Small intestine (tissue), 7 donors: Measurements from ENCODE around the gene KLHL29. TPM values are rescaled to one million over a fixed set of nuclear protein-coding genes. Genes with fewer than 3 reads are reported as not detected.

Experiments
- DNase-seq, 2 donors: peaks; one replicate each; pipeline versions ENCODE4 v3.0.0 to v3.0.0-alpha.2; 2013
- FAIRE-seq: peaks from 2 replicates; lab custom pipeline; 2012; peaks lifted over from hg19 to GRCh38; lab: Jason Lieb, UNC
- H3K27ac ChIP-seq, 3 donors: one replicate each; pipeline ENCODE4 v1.5.1; 2013; ENCODE audit warnings: low read length in 2 of 3, mild to moderate bottlenecking in 2 of 3, control low read depth in 1 of 3, inconsistent platforms in 1 of 3, low read depth in 1 of 3, moderate library complexity in 1 of 3
- H3K27me3 ChIP-seq, 3 donors: one replicate each; pipeline ENCODE4 v1.6.1; 2013; ENCODE audit warnings: low read length in 3 of 3, inconsistent platforms in 1 of 3; ENCODE audit not compliant: control insufficient read depth in 3 of 3, insufficient read depth in 3 of 3
- H3K36me3 ChIP-seq, 3 donors: one replicate each; pipeline ENCODE4 v1.6.1; 2013; ENCODE audit warnings: low read length in 3 of 3, inconsistent platforms in 1 of 3, low read depth in 1 of 3, mild to moderate bottlenecking in 1 of 3, moderate library complexity in 1 of 3; ENCODE audit not compliant: control insufficient read depth in 3 of 3, insufficient read depth in 2 of 3
- H3K4me1 ChIP-seq, 3 donors: one replicate each; pipeline ENCODE4 v1.6.1; 2013; ENCODE audit warnings: low read length in 2 of 3, inconsistent platforms in 1 of 3, low read depth in 1 of 3, mild to moderate bottlenecking in 1 of 3, moderate library complexity in 1 of 3; ENCODE audit not compliant: control insufficient read depth in 3 of 3, insufficient read depth in 2 of 3
- H3K4me3 ChIP-seq, 3 donors: one replicate each; pipeline ENCODE4 v1.5.1; 2013; ENCODE audit warnings: low read length in 3 of 3, control low read depth in 1 of 3, inconsistent platforms in 1 of 3, low read depth in 1 of 3, mild to moderate bottlenecking in 1 of 3, moderate library complexity in 1 of 3
- H3K9me3 ChIP-seq, 2 donors: one replicate each; pipeline ENCODE4 v1.6.1; 2013; ENCODE audit warnings: low read depth in 1 of 2, low read length in 1 of 2; ENCODE audit not compliant: control insufficient read depth in 2 of 2, insufficient read depth in 1 of 2
- whole genome bisulfite sequencing, 3 donors: extraction: QIAGEN DNeasy Blood & Tissue Kit; methylation state at CpG; one replicate each; pipeline ENCODE4 v1.1.7; 2013; 5-methylcytosine and 5-hydroxymethylcytosine counted together
- polyA plus RNA-seq, 4 donors: library from polyadenylated mRNA; stranded (reverse) in 3 of 4; unstranded in 1 of 4; fragments of 200-250 nt in 3 of 4; fragments of 120-200 nt in 1 of 4; gene quantifications; one replicate each; pipeline versions ENCODE4 v1.2.1 to v1.2.3, GENCODE V29; 2013
- donor health status: healthy with polysubstance abuse.
- donor health status: control.
- donor health status: control.
- donor health status: Bipolar disorder and iron deficiency.
- donor health status: healthy.

KLHL29 gene
- polyA plus RNA-seq, 4 donors: 0.22 to 2.7 (median 1.4) TPM

- Histone ChIP-seq H3K9me3 (no peaks in the 10 kb centered on the region), H3K4me1 (no peaks in the 10 kb centered on the region), H3K36me3 (peaks cover 0 to 4% (median 0%) of the 10 kb centered on the region in 3 donors), H3K27ac (no peak overlapping the region), H3K27me3 (no peaks in the 10 kb centered on the region), H3K4me3 (no peak overlapping the region)
- 79 to 86% (median 80%) methylated on average over 12 of the region's 12 CpGs for WGBS, 3 donors
- FAIRE-seq (no peak), DNase-seq (no peak)
Observed at GRCh38 chr2:23427976-23428375, 43.0 kb downstream of the KLHL29 start.

DNA sequence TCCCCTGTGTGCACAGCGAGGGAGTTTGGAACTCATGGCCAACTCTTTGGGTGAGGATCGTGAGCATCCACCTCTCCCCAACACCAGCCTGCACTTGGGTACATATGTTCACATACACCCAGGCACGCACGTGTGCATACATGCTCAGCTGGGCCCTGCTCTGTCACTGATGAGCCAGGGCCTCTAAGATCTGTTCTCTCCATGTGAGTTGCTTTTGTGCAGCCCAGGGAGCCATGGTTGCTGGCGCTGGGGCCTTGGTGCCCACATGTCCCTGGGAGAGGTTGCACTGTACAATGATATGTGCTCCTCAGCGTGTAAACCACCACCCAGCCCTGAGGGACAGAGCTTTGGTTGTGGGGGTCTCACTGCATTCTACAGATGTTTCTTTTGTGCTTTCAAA, 44.1 kb downstream of the KLHL29 start:
- 77 to 87% (median 86%) methylated on average over 6 of the region's 6 CpGs for WGBS, 3 donors
- Histone ChIP-seq H3K9me3 (no peaks in the 10 kb centered on the region), H3K27me3 (no peaks in the 10 kb centered on the region), H3K4me3 (no peak overlapping the region), H3K4me1 (no peaks in the 10 kb centered on the region), H3K27ac (no peak overlapping the region), H3K36me3 (peaks cover 0 to 4% (median 0%) of the 10 kb centered on the region in 3 donors)
- FAIRE-seq (no peak), DNase-seq (no peak)

DNA sequence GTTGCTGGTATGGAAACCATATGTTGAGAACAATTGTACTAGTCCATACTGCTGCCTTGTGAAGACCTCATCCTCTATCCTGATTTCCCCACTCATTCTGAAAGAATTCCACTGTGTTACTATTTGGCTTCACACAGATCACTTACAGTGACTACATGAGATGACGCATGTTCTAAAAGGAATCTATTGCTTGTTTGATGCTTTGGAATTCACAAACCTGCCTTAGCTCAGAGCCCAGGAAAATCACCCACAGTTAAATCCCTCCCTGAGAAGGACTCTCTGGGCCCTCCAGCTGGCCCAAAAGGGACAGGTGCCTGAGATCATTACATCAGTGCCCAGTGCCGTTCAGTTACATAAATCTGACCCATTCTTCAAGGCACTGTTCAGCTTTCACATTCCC, 45.3 kb downstream of the KLHL29 start:
- Histone ChIP-seq H3K27ac (no peak overlapping the region), H3K4me3 (no peak overlapping the region), H3K36me3 (peaks cover 0 to 4% (median 0%) of the 10 kb centered on the region in 3 donors), H3K9me3 (no peaks in the 10 kb centered on the region), H3K4me1 (peaks cover 0 to 4% (median 0%) of the 10 kb centered on the region in 3 donors), H3K27me3 (no peaks in the 10 kb centered on the region)
- WGBS, 3 donors: 75 to 87% (median 81%) methylated on average over 2 of the region's 2 CpGs
- FAIRE-seq (no peak), DNase-seq (no peak)

GRCh38 chr2:23432531-23432930, 47.6 kb downstream of the KLHL29 start:
- WGBS, 3 donors: 57 to 72% (median 69%) methylated on average over 3 of the region's 3 CpGs
- peaks cover 0 to 4% (median 0%) of the 10 kb centered on the region in 3 donors for H3K36me3 ChIP-seq
- H3K4me3 ChIP-seq: no peak overlapping the region
- no peaks in the 10 kb centered on the region for H3K9me3 ChIP-seq
- no peak overlapping the region for H3K27ac ChIP-seq
- FAIRE-seq (no peak), DNase-seq (no peak)
- peaks cover 0 to 5% (median 0%) of the 10 kb centered on the region in 3 donors for H3K4me1 ChIP-seq
- no peaks in the 10 kb centered on the region for H3K27me3 ChIP-seq

DNA sequence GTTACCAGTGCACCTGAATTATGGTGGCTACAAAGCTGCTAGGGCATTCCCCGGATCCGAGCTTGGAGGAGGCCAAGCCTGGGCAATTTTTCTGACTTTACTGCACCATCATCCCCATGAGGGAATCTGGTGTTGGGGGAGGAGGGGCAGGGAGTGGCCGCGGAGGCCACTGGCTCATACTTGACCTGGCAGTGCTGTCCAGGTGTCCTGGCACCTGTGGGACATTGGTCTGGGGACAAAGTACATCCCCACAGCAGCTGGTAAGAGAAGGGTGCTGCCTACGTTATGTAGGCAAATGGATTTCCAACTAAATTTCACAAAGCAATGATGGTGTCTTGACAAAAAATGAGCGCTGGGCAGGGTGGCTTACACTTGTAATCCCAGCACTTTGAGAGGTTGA, 48.3 kb downstream of the KLHL29 start:
- Histone ChIP-seq H3K36me3 (peaks cover 0 to 4% (median 0%) of the 10 kb centered on the region in 3 donors), H3K27me3 (no peaks in the 10 kb centered on the region), H3K4me3 (no peak overlapping the region), H3K9me3 (no peaks in the 10 kb centered on the region), H3K27ac (no peak overlapping the region), H3K4me1 (peaks cover 0 to 5% (median 0%) of the 10 kb centered on the region in 3 donors)
- 65 to 85% (median 81%) methylated on average over 6 of the region's 6 CpGs for WGBS, 3 donors
- FAIRE-seq: no peak
- no peak for DNase-seq

- H3K4me1 ChIP-seq: peaks cover 0 to 5% (median 0%) of the 10 kb centered on the region in 3 donors
- H3K27ac ChIP-seq: peak overlapping the region in 2 of 3 donors; percentile 48 to 63
- H3K36me3 ChIP-seq: no peaks in the 10 kb centered on the region
- H3K9me3 ChIP-seq: no peaks in the 10 kb centered on the region
- DNase-seq (peak in 1 of 2 donors; percentile 22), FAIRE-seq (no peak)
- WGBS, 3 donors: 57 to 62% (median 60%) methylated on average over 6 of the region's 6 CpGs
- H3K4me3 ChIP-seq: no peak overlapping the region
- H3K27me3 ChIP-seq: no peaks in the 10 kb centered on the region
Observed at GRCh38 chr2:23434721-23435121, 49.7 kb downstream of the KLHL29 start.

DNA sequence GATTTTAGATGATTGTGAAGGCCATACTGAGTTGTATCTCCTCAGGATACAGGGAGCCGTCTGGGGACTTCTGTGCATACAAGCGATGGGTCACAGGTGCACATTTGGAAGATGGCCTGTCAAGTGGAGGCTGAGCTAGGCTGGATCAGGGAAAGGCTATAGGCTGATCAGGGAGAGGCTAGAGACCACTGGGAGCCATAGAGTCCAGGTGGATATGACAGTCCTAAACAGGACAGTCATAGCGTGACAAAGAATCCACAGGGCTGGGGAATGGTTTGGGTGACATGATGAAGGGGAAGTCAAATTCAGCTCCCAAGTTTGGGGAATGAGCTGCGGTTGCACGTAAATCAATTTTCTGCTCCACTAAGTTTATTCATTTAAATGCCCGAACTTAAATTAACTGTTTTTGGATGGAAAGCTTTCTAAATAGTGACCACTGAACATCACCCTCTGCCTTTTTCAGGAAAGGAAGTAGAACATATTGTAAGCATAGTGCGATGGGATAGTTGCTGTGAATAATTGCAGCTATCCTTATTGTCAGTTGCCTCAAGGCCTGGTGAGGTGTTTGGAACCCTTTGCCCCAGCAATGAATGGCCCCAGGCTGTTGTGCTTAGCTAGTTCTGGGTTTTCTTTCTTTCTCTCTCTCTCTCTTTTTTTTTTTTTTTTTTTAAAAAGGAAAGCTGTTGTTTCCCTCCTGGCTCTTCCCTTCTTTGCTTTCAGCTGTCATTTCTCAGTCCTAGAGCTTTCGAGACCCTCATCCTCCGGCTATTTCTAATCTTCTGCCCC, 50.5 kb downstream of the KLHL29 start:
- FAIRE-seq (no peak), DNase-seq (no peak)

DNA sequence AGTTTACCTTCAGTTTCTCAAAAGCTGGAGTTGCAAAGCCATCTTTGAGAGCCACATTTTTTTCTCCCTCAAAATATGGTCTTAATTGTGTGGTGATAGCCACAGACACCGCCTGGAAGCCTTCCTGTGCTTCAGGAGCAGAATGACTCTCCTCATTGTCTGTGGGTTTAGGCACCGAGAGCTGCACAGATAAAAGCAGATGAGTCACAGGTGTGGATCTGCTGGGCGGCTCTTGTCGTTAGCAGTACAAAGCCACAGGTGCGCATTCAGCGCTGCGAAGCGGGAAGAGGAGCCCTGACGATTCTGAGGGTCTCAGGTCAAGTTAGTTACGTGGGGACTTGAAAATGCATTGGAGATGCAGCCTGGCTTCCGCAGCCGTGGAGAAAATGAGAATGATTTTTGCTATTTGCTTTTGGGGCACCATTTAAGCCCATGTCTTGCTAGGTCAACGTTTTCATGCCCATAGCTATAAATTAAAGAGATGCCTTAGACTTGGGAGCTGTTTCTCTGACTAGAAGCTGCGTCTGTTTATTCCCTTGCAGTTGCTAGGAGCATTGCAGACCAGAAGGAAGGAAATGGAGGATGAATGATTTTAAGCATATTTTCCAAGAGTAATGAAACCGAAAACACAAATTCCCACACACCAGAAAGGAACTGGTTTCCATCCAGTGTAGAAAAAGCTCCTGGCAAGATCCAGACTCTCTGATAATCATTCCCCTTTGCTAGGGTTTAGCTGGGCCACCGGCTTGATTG, 51.5 kb downstream of the KLHL29 start:
- Histone ChIP-seq H3K4me1 (peaks cover 0 to 5% (median 0%) of the 10 kb centered on the region in 3 donors), H3K4me3 (no peak overlapping the region), H3K27ac (peak overlapping the region in 2 of 3 donors; percentile 40 to 41), H3K36me3 (no peaks in the 10 kb centered on the region), H3K27me3 (no peaks in the 10 kb centered on the region), H3K9me3 (peaks cover 0 to 2% of the 10 kb centered on the region in 2 donors)
- no peak for FAIRE-seq
- DNase-seq: no peak
- WGBS, 3 donors: 48 to 58% (median 51%) methylated on average over 16 of the region's 16 CpGs

More for the DNA sequence above, 50.5 kb downstream of the KLHL29 start:
- Histone ChIP-seq H3K4me1 (peaks cover 0 to 5% (median 0%) of the 10 kb centered on the region in 3 donors), H3K4me3 (no peak overlapping the region), H3K27ac (peak overlapping the region in 2 of 3 donors; percentile 3 to 63), H3K9me3 (no peaks in the 10 kb centered on the region), H3K36me3 (no peaks in the 10 kb centered on the region), H3K27me3 (no peaks in the 10 kb centered on the region)
- WGBS, 3 donors: 75 to 83% (median 83%) methylated on average over 9 of the region's 9 CpGs
